ENCODE measurements around the gene POLDIP2.

Gene POLDIP2

GRCh38 chr17:28395968-28396367 lies 38.6 kb upstream of the POLDIP2 start:
- no peak for DNase-seq (ENCODE audit: low spot score)
- no peak for TF ChIP-seq CTCF (IDR thresholded peaks at IDR 0.05; ENCODE audit: extremely low read depth, missing control alignments)

- no peak for DNase-seq (ENCODE audit: low spot score)
- TF ChIP-seq CTCF (IDR thresholded peaks at IDR 0.05; ENCODE audit: extremely low read depth, missing control alignments), result no peak
Measured at GRCh38 chr17:28395426-28395825, 38.1 kb upstream of the POLDIP2 start.

GRCh38 chr17:28394337-28395116 lies 37.2 kb upstream of the POLDIP2 start:
- no peak for TF ChIP-seq CTCF (IDR thresholded peaks at IDR 0.05; ENCODE audit: extremely low read depth, missing control alignments)
- no peak for DNase-seq (ENCODE audit: low spot score)

GRCh38 chr17:28392491-28392890 lies 35.2 kb upstream of the POLDIP2 start:
- no peak for TF ChIP-seq CTCF (IDR thresholded peaks at IDR 0.05; ENCODE audit: extremely low read depth, missing control alignments)
- DNase-seq (ENCODE audit: low spot score), result no peak

- TF ChIP-seq CTCF (IDR thresholded peaks at IDR 0.05; ENCODE audit: extremely low read depth, missing control alignments), result no peak
- no peak for DNase-seq (ENCODE audit: low spot score)
Measured at GRCh38 chr17:28391401-28391800, 34.1 kb upstream of the POLDIP2 start.

GRCh38 chr17:28390984-28391383 lies 33.7 kb upstream of the POLDIP2 start:
- no peak for TF ChIP-seq CTCF (IDR thresholded peaks at IDR 0.05; ENCODE audit: extremely low read depth, missing control alignments)
- DNase-seq (ENCODE audit: low spot score), result no peak

- no peak for DNase-seq (ENCODE audit: low spot score)
- no peak for TF ChIP-seq CTCF (IDR thresholded peaks at IDR 0.05; ENCODE audit: extremely low read depth, missing control alignments)
Measured at GRCh38 chr17:28390563-28390962, 33.2 kb upstream of the POLDIP2 start.
